HG03354 (cell line): Measurements from ENCODE around the gene JOSD2.

Experiments used
- ATAC-seq: cut with Tn5 transposase; IDR thresholded peaks from one replicate; pipeline ENCODE4 v1.9.1; 2021; ENCODE audit warnings: mild to moderate bottlenecking; ENCODE audit not compliant: unreplicated experiment, poor library complexity, severe bottlenecking

JOSD2 gene

GRCh38 chr19:50459067-50459456, 51.9 kb downstream of the JOSD2 start:
- no peak for ATAC-seq

DNA sequence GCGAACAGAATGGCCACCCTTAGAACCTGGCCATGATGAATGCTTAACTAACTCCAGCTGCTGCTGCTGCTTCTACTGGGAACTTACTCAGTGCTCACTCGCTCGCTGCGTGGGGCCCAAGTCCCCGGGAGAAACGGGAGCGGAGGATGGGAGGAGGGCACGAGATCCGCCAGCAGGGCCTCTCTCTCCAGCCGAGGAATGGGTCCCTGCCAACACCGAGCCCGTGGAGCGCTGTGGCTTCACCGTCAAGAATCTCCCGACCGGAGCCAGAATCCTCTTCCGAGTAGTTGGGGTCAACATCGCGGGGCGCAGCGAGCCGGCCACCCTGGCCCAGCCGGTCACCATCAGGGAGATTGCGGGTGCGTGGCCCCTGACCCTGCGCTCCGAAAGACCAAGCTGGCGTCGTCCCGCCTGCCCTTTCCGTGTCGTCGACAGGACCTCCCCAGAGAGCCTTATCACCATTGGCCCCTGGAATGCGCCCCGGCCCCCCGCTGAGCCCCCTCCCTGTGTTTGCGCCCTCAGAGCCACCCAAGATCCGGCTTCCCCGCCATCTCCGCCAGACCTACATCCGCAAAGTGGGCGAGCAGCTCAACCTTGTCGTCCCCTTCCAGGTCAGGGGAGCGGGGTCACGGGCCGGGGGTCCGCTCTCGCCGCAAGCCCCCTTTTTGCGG, 52.5 kb downstream of the JOSD2 start:
- no peak for ATAC-seq

- no peak for ATAC-seq
These were observed 53.7 kb downstream of the JOSD2 start for GRCh38 chr19:50457300-50457699.
